ENCODE data around the gene SAV1.
A peak's percentile ranks its signal among the peaks of the same experiment; 100 is the strongest.
"Not testable (repeated sequence)": the region's sequence is repeated elsewhere in the genome, so short reads cannot be mapped to it uniquely, and the experiment has no call there.

The SAV1 gene

DNA sequence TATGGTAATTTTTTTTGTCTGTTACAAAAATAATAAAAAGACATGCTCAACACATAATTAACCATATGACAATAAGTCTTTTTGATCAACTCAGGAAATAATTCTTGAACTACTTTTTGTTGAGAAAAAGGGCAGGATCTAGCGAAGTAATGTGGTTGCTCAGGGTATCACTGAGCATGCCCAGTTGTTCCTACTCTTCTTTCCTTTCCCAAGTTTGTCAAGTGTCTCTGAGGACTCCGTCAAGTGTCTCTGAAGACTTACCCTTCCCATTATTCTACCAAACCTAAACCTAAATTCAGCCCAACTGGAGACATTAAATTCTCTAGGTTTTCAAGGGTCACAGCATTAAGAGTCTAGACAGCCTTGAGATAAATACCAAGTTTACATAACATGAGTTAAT is 3.5 kb downstream of the SAV1 start:
- not testable (repeated sequence) for DNase-seq

DNA sequence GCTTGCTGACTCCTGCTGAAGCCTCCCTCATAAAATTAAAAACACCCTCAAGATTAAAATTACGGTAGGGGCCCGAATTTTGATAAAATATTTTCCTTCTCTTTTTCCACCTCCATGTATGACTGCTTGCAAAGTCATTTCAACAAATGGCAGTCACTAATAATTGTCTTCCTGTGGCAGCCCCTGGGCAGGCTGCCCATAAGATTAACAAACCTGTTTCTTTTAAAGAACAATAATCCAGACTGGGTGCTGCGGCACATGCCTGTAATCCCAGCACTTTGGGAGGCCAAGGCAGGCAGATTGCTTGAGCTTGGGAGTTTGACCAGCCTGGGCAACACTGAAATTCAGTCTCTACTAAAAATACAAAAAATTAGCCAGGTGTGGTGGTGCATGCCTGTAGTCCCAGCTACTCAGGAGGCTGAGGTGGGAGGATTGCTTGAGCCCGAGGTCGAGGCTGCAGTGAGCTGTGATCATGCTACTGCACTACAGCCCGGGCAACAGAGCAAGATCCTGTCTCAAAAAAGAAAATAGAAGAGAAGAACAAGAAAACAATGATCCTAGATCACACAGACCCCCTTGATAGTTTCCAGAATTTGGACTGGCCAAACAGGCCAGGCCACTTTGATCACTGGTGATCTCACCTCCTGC is 8.7 kb downstream of the SAV1 start:
- DNase-seq: no peak

DNA sequence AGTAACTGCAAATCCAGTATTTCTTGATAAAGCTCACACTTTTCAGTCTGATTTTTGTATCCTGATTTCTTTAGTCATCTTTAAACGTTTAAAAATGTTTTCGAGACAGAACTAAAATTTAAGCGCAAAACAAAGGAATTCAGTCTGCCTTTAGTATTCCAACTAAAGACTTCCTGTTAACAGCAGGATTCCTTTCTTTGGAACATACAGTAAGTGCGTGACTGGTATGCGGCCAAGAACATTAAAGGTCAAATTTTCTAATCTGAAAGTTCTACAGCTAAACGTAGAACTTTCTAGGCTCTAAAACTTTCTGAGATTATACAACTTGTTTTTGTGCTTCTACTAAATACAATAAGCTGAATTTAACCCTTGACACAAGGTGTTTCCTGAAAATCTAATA is 9.9 kb downstream of the SAV1 start:
- peak; percentile 72 for DNase-seq

DNA sequence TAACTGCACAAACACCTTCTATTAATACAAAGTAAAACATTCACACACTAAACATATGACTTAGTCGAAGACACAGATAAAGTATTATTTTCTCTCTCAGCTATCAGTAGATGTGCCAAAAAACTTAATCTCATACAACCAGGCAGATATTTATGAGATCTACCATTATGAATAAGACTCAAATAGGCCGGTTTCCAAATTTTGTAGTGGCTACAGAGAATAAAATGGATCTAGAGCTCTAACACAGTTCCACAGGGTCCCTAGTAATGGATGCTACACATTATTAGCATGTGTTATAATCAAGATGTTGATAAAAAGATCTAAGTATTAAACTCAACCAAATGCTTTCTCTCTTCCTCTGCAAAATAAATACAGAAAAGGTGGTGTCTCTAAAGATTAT is 10.4 kb downstream of the SAV1 start:
- no peak for DNase-seq

DNA sequence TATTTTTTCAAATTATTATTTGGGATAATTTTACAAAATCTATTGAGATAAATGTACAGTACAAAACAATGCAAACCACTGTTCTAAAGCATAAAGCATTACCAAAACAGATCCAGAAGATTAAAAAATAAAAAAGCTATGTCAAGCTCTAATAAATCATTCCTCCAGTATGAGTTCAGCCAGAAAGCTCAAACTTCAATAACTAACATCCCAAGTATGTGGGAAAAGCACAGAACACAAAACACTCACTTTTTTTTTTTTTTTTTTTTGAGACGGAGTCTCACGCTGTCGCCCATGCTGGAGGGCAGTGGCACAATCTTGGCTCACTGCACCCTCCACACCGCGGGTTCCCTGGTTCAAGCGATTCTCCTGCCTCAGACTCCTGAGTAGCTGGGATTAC is 11.3 kb downstream of the SAV1 start:
- DNase-seq: no peak

DNA sequence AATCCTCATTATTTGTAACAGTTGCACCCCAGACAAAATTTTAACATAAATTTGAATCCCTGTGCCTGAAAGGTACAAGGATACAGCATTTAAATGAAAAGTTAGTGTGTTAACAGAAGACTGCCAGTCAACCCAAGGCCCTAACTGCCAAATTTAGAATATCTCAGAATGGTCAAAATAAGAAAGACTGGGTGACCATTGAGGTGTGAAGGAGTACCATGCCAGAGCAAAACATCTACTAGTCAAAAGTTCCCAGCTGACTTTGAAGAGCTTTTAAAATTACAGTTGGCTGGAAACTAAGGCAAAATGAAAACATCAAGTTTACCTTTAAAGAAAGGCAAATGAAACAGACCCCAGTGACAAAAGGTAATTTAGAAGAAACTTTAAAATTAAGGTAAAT is 18.4 kb downstream of the SAV1 start:
- DNase-seq: no peak

DNA sequence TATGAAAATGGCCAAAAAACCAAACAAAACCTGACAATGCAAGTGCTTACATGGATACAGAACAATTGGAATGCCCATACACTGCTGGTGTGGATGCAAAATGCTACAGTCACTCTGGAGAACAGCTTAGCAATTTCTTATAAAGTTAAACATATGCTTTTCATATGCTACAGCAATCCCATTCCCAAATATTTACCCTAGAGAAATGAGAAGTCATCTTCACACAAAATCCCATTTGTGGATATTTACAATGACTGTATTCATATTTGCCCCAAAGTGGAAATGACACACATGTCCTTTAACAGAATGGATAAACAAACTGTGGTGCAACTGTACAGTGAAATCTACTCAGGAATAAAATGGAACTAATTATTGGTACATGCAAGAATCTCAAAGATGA is 20.4 kb downstream of the SAV1 start:
- no peak for DNase-seq

DNA sequence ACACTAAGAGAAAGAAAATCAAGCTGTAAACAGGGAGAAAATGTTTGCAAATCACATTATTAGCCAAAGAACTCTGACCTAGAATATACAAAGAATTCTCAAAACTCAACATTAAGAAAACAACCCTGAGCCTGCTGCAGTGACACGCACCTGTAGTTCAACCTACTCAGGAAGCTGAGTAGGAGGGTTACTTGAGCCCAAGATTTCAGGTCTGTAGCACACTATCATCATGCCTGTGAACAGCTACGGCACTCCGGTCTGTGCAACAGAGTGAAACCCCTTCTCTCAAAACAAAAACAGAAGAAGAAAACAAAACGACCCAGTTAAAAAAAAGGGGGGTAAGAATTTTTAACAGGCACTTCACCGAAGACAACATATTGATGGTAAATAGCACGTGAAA is 20.8 kb downstream of the SAV1 start:
- no peak for DNase-seq

DNA sequence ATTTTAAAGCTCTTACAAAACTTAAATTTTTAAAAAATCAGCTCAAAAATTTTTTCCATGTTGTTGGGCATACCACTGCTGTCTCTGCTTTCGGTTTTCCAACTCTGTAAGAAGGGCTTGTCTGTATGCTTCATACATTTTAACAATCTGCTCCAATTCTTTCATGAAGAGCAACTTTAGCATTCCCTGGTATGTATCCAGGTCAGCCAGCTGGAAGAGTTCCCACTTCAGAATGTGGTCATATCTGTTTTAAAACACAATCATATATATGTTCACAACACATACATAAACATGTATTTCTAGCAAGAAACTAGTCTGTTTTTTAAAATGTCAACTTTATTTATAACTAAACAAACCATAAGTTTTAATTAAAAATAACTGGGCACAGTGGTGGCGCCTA is 33.0 kb downstream of the SAV1 start:
- DNase-seq: peak; percentile 62

DNA sequence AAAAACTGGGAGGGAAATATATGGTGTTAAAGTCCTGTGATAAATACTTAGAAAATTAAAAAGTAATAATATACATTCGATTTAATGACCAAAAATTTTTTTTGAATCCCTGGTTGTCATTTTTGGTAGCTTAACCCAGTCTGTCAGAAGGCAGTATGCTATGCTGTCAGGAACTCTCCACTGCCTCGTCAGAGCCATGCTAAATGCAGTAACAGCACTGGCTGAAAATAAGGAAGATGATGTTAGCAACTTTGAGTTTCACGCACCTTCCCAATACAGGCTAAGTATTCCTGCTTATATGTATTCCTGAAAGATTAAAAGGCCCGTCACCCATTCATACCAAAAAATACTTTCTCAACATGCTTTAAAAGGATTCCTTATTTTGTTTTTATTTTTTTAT is 34.2 kb downstream of the SAV1 start:
- no peak for DNase-seq

DNA sequence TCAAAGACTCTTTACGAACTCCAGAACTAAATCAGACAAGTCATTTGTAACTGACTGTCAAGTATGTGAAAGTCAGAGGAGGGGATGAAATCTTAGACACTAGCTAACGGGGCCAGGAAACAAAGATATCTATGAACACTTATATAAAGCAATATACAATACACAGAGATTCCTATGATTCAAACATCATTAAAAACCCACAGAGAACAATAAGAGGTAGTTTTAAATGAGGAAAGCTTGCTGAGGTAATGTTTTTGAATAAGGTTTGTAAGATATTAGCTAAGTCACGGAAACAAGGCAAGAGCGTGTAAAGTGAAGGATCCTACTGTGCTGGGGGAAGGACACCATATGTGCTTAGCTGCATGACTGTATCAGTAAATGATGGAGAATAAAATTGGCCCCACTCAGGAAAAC is 36.7 kb downstream of the SAV1 start:
- DNase-seq: peak; percentile 50

DNA sequence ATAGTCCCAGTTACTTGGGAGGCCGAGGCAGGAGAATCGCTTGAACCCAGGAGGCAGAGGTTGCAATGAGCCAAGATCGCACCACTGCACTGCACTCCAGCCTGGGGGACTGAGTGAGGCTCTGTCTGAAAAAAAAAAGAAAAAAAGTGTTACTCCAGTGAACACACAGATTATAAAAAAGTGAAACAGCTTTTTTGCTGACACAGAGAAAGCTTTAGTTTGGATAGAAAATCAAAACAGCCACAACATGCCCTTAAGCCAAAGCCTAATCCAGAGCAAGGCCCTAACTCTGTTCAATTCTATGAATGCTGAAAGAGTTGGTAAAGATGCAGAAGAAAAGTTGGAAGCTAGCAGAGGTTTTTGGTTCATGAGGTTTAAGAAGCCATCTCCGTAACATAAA is 43.2 kb downstream of the SAV1 start:
- DNase-seq: not testable (repeated sequence)

DNA sequence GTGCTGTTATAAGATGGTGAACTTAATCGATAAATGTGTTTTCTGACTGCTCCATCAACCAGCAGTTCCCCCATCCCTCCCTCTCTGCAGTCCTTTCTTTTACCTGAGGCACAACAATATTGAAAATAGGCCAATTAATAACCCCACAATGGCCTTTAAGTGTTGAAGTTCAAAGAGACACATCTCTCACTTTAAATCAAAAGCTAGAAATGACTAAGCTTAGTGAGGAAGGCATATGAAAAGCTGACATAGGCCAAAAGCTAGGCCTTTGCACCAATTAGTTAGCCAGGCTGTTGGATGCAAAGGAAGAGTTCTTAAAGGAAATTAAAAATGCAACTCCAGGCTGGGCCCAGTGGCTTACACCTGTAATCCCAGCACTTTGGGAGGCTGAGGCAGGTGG is 43.7 kb downstream of the SAV1 start:
- no peak for DNase-seq

DNA sequence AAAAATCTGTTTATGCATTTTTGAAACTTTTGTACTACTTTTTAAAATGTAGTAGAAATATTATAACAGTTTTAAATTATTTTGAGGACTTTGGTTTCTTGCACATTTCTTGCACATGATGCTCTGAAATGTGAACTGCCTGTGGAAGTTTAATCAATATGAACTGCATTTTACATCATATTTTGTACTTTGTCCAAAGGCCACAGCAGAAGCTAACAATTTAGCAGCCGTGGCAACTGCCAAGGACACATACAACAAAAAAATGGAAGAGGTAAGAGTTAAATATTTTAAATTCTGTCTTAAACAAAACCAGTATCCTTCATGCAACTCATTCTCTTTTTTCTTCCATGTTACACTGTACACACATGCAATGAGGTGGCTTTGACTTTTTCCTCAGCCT is 45.1 kb downstream of the SAV1 start:
- no peak for DNase-seq

DNA sequence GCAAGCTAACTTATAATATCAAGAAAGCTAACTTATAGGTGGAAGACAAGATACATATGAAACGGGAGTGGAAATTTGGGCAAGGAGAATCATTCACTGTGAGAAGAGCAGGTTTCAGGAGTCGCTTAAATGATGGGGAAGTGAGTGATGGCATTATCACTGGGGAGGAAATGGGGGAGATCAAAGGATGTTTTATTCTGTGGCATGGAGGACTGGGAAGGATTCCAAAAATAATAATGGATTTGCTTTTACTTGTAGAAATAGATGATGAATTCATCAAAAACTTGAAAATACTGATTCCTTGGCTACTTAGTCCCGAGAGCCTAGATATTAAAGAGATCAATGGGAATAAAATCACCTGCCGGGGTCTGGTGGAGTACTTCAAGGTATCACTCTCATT is 47.8 kb downstream of the SAV1 start:
- DNase-seq: no peak

DNA sequence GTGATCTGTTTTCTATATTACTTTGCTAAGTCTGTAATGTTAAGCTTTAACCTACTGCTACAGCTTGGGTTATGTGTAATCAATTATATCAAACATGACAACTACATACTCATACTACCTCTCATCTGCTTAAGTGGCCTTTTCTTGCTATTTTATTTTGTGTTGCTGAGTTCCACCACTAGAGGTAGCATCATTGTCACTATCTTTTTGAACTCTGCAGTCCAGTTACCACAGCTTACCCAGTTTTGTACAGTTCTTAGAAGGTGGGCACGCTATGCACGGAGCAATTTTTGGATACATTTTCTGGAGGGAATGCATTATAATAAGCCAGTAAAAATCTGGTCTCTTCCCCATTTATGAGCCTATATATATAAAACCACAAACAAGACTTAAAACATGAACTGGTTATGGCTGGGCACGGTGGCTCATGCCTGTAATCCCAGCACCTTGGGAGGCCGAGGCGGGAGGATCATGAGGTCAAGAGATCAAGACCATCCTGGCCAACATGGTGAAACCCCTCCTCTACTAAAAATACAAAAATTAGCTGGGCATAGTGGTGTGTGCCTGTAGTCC is 48.5 kb downstream of the SAV1 start:
- DNase-seq: peak; percentile 55

DNA sequence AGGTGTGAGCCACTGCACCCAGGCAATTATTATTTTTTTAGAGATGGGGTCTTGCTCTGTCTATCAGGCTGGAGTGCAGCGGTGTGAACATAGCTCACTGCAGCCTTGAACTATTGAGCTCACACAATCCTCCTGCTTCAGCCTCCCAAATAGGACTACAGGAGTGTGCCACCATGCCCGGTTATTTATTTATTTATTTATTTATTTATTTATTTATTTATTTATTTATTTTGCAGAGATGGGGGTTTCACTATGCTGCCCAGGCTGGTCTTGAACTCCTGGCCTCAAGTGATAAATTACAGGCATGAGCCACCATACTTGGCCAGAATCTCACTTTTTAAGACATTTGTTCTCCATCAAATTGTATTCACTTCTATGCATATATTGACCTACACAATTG is 51.8 kb downstream of the SAV1 start:
- no peak for DNase-seq

DNA sequence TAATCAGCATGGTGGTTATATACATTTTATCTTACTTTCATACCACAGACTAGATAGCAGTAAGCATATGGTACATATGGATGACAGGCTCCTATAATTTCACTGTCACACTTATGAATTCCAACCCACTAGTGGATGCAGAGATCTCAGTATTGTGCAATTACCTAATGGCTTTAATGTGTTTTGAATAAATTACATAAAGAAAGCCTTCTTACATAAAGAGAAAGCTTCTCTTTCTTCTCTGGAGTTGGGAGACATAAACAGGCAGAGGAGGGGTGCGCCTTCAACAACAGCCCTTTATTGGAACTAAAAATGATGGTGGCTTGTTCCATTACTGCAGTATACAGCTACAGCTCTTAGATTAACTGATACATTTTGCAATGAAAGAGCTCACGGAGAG is 52.6 kb downstream of the SAV1 start:
- peak; percentile 39 for DNase-seq

DNA sequence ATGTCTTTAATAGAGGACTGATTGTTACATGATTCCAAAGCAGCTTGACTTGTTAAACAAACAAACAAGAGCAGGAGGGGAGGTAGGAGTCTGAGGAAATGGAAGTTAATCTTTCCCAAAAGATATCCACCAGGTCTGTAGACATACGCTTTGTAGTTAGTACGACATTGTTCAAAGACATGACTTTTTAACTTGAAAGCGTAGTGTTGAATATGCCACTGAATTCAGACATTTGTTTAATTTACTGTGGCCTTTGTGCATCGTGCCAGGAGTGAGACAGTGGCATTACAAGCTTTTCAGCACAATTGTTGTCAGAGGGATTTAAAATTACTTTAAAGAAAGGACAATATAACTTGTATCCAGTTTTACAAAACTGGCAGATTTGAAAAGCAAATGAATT is 53.0 kb downstream of the SAV1 start:
- DNase-seq: no peak

DNA sequence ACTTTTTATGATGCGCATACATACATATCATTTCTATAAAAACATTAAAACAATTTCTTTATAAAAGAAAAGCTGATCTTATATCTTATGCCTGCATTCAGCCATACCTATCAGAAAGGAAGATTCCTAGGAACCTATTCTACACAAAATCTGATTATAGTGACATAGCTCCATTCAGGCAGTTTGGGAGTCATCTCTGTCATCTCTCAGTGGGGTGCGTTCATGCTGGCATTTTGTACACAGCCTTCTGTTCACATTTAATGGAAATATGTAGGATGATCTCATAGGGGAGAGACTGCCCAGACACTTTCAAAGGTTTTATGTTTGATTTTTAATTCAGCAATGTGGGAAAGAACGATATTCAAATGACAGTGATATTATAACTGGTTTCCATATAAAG is 55.3 kb downstream of the SAV1 start:
- no peak for DNase-seq

DNA sequence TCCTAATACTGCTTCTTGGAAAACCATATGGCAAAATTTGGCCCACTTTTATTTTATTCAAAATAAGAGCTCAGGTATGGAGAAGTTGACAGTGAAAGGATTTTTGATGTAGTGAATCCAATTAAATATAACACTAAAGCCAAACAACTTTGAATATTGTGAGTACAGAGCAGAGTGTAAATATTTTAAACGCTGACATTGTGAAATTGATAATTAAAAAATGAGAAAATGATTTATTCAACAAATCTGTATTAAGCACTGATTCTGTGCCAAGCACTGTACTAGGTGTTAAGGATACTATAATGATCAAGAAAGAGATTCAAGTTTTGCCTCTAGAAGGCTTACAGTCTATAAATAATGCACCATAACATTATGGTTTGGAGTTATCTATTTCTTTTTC is 57.6 kb downstream of the SAV1 start:
- no peak for DNase-seq

DNA sequence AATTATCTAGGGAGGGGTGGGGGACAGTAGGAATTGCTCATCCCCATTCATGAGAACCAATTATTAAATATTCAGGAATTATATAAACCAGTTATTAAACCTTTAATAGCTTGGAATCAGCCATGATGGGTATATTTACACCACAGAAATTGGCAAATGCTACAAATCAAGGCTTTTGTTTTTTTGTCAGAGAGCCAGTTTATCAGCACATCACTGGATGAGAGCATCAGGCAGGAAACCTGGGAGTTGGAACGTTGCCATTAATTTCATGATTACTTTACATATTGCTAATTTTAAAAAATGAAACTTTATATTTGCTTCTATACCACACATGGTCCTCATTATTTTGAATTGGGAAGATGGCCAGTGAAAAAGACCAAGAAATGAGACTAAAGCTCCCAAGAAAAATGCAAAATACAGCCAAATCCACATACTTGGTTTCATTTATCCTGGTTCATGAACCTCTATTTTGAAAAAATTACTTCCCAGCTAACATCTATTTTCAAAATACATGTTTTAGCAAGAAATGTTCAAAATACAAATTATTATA is 59.7 kb downstream of the SAV1 start:
- peak; percentile 83 for DNase-seq

DNA sequence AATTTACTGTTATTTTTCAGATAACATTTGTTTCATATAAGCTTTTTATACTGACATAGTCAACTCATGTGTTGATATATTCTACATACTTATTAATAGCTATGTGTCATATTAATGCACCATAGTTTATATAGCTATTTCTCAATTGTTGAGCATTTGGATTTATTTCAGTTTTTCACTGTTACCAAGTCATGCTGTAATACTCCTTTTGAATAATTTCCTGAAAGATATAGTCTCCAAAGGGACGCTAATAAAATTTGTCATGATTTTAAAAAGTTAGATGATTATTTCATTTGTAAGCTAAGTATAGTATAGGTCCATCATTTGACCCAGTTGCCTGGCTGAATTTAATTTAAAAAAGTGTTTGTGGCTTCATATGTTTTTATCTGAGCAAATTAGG is 60.3 kb downstream of the SAV1 start:
- DNase-seq: no peak

DNA sequence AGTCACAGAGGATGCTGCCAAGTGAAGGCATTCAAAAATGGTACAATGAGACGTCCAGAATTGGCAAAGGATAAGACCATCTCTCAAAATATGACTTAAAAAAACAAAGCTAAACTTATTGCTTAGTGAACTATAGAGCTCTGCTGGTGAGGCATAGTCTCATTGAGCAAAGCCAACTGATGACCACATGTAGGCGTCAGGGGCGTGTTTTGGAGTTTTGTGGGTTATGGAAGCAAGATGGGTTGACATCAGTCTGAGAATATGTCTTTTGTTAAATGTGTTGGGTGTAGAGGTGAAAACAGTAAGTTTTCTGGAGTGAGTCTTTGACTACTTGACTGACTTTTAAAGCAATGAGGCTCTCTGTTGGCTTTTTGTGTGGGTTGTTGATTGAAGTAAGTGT is 60.9 kb downstream of the SAV1 start:
- peak; percentile 83 for DNase-seq

DNA sequence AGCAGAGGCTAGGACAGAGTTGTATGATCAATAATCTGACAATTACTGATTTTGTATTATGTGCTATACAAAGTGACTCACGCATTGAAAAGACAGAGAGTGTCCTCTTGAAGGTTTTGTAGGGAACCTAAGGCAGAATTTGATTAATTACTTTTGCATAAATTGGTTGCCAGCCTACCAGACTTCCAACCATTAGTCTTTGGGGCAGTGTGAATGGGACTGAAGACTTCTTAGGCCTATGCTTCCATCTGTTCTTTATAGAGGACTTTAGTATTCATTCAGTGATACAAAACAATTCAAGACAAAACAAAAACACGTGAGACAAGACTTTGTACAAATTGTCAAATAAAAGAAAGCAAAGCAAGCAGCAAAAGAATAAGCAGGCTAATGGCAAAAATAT is 61.6 kb downstream of the SAV1 start:
- no peak for DNase-seq
